ENCODE measurements around the gene RELT. TPM values are rescaled to one million over a fixed set of nuclear protein-coding genes. Genes with fewer than 3 reads are reported as not detected.

Gene RELT
- total RNA-seq, 1 experiment from 2014 or later = 10.2 TPM

DNA sequence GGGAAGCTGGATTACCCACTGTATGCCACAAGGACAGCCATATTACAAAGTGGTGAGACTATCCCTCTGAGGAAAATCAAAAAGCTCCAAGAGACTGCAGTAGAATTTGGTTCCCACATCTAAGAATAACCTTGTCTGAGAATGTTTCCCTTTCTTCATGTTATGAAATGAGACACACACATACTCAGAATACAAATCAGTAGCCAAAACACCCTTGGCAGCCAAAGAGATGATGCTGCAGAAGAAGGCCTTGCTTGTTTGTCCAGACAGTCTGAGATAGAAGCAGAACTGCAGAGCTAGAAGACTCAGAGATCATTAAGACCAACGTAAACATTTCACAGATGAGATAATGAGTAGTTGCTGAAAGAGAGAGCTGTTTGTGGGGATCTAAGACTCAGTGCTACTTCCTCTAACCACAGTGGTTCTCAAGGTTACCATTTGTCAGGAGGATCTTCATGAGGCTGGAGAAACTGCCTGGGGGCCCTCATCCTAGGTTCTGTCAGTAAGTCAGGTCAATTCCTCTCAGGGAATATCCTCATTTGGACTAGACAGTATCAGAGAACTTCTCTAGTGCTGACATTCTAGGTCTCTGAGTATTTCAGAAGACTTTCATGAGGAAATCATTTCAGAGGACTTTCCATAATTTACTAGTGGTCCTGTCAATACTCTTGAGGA is 38.9 kb downstream of the RELT start:
- no peaks in the 10 kb centered on the region for H3K79me2 ChIP-seq (ENCODE audit: insufficient read depth, low read length)
- no peaks in the 10 kb centered on the region for H3K79me1 ChIP-seq (ENCODE audit: insufficient read depth, low read depth, low read length, poor library complexity, severe bottlenecking)
- no peak overlapping the region for H2AFZ ChIP-seq (ENCODE audit: low read length)
- no peak overlapping the region for H3K9ac ChIP-seq (ENCODE audit: extremely low read depth, insufficient read length, low read length)
- H3K23me2 ChIP-seq (ENCODE audit: insufficient read length, low read depth, low read length, poor library complexity, severe bottlenecking) = no peaks in the 10 kb centered on the region
- TF ChIP-seq, protein P1, sequence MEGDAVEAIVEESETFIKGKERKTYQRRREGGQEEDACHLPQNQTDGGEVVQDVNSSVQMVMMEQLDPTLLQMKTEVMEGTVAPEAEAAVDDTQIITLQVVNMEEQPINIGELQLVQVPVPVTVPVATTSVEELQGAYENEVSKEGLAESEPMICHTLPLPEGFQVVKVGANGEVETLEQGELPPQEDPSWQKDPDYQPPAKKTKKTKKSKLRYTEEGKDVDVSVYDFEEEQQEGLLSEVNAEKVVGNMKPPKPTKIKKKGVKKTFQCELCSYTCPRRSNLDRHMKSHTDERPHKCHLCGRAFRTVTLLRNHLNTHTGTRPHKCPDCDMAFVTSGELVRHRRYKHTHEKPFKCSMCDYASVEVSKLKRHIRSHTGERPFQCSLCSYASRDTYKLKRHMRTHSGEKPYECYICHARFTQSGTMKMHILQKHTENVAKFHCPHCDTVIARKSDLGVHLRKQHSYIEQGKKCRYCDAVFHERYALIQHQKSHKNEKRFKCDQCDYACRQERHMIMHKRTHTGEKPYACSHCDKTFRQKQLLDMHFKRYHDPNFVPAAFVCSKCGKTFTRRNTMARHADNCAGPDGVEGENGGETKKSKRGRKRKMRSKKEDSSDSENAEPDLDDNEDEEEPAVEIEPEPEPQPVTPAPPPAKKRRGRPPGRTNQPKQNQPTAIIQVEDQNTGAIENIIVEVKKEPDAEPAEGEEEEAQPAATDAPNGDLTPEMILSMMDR (conservative IDR thresholded peaks at IDR 0.05) = no peak
- DNase-seq = no peak
- H2BK5ac ChIP-seq (ENCODE audit: insufficient read length, low read length) = no peak overlapping the region
- H3K27ac Mint-ChIP-seq = no peak overlapping the region
- H3K56ac ChIP-seq (ENCODE audit: insufficient read length, low read depth, low read length) = no peak overlapping the region
- no peak overlapping the region for H2BK15ac ChIP-seq (ENCODE audit: low read depth, low read length)
- no peak overlapping the region for H2AK5ac ChIP-seq (ENCODE audit: insufficient read length, low read length)
- H4K91ac ChIP-seq (ENCODE audit: insufficient read length, low read depth, low read length) = no peak overlapping the region
- no peak overlapping the region for H3T11ph ChIP-seq (ENCODE audit: low read length)
- WGBS (ENCODE audit: extremely low coverage, insufficient read length, low lambda C conversion rate) = no CpG with 5 or more reads among the region's 1 CpG
- H3K23ac ChIP-seq (ENCODE audit: insufficient read length, low read depth, low read length) = no peak overlapping the region
- peaks cover 9 to 16% of the 10 kb centered on the region in 2 experiments; a peak in 3 of 4 replicates for H3K4me1 Mint-ChIP-seq
- no peaks in the 10 kb centered on the region for H4K20me1 ChIP-seq (ENCODE audit: control insufficient read depth, insufficient read depth, insufficient read length)
- no peak overlapping the region for H4K8ac ChIP-seq (replicated peaks; ENCODE audit: insufficient read length, low read depth, low read length)
- H3K27me3 ChIP-seq (ENCODE audit: insufficient read depth, low read length) = no peaks in the 10 kb centered on the region
- H2BK20ac ChIP-seq (ENCODE audit: low read depth, low read length, poor library complexity, severe bottlenecking) = no peak overlapping the region
- H3K27me3 Mint-ChIP-seq (ENCODE audit: low read depth) = no peaks in the 10 kb centered on the region
- H3K18ac ChIP-seq (ENCODE audit: insufficient read length, low read depth, low read length) = no peak overlapping the region
- H3K27ac ChIP-seq (ENCODE audit: insufficient read length, low read depth, low read length) = no peak overlapping the region
- no peaks in the 10 kb centered on the region for H3K9me3 ChIP-seq (ENCODE audit: control insufficient read depth, low read depth, low read length)
- H3K4me2 ChIP-seq (ENCODE audit: insufficient read depth, insufficient read length, low read length) = no peak overlapping the region
- H3K4me3 Mint-ChIP-seq = no peak overlapping the region
- no peak overlapping the region for H4K5ac ChIP-seq (ENCODE audit: insufficient read length, low read depth, low read length)
- H3K9me3 Mint-ChIP-seq = no peaks in the 10 kb centered on the region
- H3K4ac ChIP-seq (ENCODE audit: low read depth, low read length) = no peak overlapping the region
- H3K14ac ChIP-seq (ENCODE audit: insufficient read depth, low read length) = no peak overlapping the region
- H2BK120ac ChIP-seq (ENCODE audit: low read depth, low read length, poor library complexity, severe bottlenecking) = no peak overlapping the region
- peaks cover 10 to 21% (median 19%) of the 10 kb centered on the region in 3 experiments; a peak in 6 of 7 replicates for H3K36me3 Mint-ChIP-seq (ENCODE audit: insufficient read depth in 1 of 3, low read depth in 3 of 3)
- no peaks in the 10 kb centered on the region for H3K4me1 ChIP-seq (ENCODE audit: insufficient read depth, low read length)
- H2BK12ac ChIP-seq (ENCODE audit: insufficient read length, low read depth, low read length) = no peak overlapping the region

Measured in H9 (cell line).